HG02571 (cell line): ENCODE results near the gene TLE4.

Source experiments
- ATAC-seq: cut with Tn5 transposase; IDR thresholded peaks from one replicate; pipeline ENCODE4 v1.9.1; 2021; ENCODE audit warnings: mild to moderate bottlenecking, moderate library complexity; ENCODE audit not compliant: unreplicated experiment

TLE4 gene

DNA sequence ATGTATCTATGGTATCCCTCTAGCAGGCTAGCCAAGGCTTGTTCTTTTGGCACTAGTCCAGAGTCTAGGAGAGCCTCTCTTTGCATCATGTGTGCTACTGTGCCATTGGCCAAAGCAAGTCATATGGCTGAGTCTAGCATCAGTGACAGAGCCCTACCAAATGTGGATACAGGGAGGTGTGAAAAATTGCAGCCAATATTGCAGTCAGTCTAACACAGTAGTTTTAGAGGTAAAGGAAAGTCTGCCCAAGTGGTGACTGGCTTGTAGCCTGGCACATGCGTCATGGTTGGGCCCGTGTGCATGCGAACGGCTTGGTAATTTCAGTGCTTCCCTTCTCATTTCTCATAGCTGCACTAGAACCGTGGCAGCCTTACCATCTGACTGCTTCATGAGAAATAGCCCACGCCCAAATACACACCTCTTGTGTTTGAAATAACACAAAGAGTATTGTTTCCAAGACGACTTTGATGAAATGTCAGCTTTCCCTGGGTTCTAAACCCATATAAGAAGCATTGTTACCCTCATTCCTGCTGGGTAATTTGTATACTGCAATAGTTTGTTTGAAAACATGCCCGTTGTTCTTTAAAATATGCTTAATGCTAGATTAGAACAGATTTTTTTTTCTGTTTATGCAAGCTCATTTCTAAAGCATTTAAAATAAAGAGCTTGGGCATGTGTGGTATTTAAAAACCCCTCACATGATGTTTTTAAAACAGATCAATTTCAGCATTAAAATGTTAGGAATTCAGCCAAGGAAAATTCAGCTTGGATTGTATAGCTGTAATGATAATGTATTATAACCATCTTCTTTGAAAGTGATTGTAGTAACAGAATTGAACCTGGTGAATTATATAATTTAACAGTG lies 113.2 kb downstream of the TLE4 start:
- no peak for ATAC-seq

DNA sequence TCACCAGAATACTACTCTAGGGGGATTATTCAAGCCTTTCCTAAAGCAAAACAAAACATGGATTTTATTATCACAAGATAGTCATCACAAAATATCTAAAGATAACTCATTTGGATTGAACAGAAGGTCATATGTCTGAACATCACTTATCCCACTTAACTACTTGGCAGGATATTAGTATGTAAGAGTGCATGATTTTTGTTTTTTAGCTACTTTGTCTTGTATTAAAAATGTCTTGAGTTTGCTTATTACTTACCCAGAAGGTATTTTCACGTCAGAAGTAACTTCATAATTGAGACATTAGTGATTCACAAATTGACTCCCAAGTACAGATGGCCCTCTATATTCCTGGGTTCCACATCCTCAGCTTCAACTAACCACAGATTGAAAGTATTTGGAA lies 113.8 kb downstream of the TLE4 start:
- ATAC-seq: no peak

DNA sequence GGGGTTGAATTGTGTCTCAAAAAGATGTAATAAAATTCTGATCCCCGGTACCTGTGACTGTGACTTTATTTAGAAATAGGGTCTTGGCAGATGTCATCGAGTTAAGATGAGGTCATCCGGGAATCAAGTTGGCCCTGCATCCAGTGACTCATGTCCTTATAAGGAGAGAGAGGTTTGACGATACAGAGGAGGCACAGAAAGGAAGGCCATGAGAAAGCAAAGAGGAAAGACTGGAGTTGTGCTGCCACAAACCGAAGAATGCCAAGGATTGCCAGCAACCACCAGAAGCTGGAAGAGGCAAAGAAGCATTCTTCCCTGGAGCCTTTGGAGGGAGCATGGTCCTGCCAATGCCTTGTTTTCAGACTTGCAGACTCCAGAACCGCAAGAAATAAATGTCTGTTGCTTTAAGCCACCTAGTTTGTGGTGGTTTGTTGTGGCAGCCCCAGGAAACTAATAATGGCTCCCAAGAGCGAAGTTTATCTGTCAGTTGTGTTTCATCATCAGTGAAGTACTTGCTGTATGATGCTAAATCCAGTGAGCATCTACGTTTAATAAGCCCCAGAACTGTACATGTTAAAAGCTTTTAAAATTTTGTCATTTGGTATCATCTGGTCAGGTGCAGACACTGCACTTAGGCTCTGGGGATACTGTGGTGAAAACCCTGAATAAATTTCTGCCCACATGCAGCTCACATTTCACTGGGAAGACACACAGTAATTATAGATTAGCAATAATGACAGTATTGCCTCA lies 114.8 kb downstream of the TLE4 start:
- no peak for ATAC-seq

DNA sequence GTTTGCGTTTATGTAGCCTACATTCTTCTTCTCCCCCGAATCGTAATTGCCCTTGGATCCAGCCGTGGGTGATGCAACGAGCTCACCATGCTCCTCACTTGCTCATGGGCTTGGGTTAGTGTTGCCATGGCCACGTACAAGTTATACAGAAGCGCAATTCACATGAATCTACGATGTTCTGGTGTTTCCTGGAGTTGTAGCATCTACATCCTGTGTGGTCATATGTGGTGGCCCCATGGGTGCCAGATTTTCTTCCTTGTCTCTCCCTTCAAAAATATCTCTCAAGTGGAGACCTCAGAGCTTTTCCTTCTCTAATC lies 115.3 kb downstream of the TLE4 start:
- no peak for ATAC-seq

DNA sequence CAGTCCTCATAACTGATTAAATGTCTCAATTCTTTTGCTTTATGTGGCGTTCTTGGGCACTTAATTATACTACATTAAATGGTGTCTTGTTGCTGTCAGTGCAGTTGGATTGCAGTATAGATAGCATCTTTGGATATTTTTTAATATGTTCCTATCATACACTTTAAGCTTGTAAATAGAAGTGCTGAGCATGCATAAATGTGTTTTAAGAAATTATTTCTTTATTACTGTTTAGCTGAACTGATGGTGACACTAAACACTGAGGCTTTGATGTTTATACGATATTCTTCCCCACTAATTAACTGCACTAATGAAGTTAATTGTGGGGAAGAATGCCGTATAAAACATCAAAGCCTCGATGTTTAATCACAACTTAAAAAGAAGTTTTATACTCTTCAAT lies 116.6 kb downstream of the TLE4 start:
- no peak for ATAC-seq

DNA sequence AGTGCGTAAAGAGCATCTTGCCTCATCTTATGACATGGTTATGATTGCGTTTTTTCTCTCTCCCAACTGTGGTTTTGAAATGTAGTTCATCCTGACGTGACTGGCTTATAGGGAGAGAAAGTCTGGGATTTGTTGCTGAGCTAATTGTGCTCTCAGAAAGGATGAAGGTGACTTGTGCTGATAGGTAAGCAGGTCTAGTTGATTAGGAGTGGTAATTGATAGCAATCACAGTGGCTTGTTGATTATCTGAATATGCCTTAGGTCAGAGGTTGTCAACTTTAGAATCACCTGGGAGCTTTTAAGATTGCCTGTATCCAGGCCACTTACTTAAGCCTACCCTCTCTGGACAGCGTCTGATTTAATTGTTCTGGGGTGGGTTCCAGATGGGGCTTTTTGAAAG lies 117.8 kb downstream of the TLE4 start:
- no peak for ATAC-seq

DNA sequence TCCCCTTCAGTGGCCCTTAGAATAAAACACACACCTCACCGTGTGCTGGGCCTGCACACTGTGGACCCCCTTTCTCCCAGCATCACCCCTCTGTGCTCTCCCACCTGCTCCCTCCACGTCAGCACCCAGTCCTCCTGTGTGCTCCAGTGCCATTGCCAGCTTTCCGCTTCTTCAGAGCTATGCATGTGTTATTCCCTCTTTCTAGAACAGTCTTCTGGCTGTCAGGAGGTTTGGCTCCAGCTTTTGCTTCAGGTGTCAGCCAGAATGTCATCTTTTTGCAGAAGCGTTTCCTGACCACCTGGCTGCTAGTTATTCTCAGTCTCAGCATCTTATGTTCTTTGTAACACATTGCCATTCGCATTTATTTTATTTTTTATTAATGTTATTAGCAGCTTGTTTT lies 119.7 kb downstream of the TLE4 start:
- ATAC-seq: no peak

DNA sequence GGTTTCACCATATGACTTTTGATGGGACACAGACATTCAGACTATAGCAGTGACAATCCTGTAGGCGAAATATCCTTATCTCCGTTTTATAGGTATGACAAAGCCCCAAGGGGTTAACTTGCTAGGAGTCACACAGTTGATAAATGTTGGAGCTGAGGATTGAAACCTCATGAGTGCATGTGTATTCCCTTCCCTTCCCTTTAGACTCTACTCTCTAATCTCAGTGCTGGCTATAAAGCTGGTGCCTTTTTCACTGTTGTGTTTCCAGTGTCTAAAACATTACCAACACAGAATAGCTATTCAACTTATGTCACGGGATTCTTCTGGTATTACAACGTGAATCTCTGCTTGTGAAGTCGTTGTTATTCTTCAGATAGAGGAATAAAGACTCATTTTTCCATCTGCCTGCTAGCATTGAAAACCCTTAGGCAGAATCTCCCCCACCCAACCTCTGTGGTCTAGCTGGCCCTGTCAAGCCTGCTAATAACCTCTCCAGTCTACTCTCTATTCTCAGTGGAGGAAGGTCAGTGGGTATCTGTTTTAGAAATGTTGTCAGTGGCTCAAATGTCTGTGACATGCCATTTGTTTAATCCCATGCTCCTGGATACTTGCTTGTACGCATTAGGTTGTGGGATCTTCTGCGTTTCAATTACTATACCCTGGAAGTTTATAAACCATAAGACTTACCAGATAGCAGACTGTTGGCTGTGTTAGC lies 121.2 kb downstream of the TLE4 start:
- ATAC-seq: no peak

DNA sequence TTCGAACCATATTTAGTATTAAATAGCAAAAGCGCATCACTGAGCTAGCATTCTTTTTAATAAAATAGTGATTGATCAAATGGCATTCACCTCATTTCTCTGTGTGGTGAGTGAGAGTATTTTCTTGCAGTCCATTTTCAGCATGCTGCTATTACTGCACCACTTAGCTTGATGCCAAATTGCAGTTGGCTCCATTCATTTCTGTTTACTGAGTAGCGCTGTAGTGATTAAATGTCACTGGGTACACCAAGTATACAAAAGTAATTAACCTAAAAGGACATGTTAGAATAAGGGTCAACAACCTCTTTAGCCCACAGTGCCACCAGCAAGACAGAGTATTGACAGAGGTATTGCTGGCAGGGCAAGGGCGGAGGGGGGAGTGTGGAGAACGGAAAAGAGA lies 122.0 kb downstream of the TLE4 start:
- ATAC-seq: no peak

DNA sequence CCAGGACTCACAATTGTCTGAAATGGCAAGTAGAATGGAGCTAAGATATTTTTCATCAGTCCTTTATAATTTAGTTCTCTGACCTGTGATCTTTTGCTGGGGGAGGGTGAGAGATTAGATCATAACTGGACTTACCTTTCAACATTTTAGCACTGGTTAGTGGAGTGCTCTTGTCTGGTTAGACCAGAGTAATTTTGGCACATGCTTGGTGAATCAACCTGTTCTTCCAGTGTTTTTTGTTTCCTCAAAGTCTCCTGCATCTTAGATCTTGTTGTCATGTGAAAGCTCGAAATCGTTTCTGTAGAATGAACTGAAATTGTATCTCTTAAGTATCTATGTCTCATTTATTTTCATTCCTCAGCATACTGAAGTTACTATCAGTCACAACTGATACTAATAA lies 122.4 kb downstream of the TLE4 start:
- ATAC-seq: no peak

DNA sequence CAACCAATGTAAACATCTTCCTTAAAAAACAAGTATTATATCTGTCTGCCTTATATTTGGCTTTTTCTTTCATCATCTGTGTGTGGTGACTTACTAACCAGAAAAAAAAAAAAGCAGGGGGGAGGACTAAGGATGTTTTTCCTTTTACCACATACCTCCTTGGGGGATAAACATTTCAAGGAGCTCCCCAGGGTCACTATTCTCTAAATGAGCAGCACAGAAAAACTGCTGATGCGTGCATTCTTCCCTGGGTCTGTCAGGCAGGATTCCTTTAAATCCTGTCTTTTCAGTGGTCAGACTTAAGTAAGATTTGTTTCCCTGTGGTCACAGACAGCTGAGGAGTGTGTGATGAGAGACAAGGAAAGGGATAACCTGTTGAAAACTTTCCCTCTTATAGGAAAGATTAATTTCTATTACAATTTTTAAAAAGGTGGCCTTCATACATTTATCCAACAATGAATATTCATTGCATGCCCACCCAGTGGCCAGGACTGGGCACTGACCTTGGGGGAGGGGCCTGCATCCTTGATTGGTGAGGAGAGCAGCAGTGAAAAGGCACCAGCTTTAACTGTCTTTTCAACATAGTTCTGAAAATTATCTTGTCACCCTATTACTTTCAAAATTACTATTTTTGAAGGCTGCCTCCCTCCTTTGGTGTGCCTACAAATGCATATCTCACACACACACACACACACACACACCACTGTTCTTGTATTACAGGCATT lies 123.1 kb downstream of the TLE4 start:
- no peak for ATAC-seq

DNA sequence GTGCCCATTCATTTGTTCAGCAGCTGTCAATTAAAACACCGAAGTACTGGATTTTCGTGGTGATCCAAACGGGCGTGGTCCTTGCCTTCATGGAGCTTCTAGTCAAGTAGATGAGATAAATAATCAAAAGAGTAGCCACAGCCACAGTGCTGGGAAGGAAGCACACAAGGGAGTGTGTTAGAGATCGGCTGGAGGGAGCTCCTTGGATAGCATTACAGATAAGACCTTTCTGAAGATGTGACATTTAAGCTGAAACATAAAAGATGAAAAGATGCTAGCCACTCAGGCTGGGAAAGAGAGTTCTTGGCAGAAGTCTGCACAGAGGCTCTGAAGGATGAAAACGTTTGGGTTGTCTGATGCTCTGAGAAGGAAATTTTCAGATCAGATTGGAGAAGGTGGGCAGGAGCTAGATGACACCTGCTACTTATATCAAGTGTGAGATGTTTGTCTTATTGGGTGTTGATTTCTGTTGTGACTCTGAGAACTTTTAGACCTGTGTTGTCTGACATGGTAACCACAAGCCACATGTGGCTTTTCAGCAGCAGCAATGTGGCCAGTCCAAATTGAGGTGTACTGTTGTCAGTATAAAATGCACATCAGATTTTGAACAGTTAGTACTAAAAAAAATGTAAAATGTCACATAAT lies 123.9 kb downstream of the TLE4 start:
- ATAC-seq: no peak

DNA sequence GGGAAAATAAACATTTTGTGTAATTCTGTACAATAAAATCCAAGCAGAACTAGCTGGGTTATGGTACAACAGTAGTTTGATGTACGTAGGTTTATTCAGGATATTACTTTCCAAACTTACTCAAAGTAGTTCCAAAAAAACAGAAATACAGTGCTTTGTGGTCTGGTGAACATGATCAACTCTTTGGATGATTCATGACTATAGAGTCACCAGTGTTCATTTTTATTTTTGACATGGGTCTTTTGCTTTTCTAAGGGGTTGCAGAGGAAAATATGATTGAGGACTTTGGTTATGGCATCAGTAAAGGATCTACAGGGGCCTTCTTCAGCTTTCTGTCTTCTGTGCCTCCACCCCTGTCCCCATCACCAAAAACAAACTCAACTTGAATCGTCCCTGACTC lies 127.2 kb downstream of the TLE4 start:
- no peak for ATAC-seq

DNA sequence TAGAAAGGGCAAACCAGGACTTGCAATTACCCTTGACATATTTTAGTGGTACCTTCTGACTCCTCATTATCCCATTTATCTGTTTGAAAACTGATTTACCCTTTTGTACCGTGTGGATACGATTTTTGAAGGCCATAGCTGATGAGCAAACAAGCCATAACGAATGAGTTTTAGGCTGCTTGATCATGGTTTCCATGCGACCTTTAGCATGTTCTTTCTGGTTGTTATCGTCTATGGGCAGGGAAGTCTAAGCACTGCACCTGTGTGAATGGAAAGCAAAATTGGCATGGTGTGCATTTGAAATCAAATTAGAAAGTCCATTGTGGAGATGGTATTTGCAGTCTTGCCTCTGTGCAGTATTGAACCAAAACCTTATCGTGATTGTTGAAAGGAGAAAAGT lies 127.7 kb downstream of the TLE4 start:
- ATAC-seq: no peak

DNA sequence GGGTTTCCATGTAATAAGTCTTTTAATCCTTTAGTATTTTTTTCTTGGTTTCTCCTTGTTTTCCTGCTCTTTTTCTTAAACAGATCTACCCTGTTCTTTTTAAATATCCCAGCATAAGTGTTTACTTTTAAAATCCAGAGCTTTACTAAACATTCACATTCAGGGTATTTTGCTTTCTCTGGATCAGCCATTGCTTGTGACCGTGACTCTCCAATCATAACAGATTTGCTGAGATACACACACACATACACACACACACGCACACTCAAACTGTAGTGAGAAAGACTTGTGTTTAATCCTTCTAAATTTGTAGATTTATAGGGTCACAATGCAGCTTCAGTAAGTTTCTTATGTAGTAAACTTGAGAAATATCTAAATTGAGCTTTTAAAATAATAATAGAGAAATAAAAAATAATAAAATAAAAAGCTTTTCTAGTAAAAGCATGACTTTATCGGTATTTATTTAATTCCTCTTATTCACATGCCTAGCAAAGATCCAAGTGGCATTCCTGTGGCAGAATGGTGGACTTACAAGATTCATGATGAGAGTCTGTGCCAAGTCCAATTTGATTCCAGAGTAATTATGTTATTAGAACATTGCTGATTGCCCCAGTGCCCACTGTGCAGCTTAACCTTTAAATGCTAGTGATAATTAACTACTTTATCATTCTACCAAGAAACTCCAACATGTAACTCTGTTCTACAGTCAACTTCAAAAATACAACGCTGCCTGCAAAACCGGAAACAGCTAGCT lies 129.0 kb downstream of the TLE4 start:
- no peak for ATAC-seq

DNA sequence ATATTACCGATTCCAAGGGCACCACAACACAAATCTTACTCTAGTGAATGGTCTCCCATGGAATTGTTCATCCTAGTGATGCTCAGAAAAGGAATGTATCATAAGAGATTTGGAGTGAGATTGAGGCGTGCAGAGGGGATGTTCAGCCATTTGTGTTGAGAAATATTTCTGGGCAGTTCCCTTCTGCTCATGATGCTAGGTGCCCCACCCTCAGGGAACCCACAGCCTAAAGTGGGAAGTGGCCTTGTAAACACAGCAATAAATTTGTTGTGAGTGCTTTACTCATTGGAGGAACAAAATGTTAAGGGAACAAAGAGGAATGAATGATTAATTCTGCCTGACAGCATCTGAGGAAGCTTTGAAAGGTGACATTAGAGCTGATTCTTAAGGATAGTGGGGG lies 129.9 kb downstream of the TLE4 start:
- ATAC-seq: no peak

DNA sequence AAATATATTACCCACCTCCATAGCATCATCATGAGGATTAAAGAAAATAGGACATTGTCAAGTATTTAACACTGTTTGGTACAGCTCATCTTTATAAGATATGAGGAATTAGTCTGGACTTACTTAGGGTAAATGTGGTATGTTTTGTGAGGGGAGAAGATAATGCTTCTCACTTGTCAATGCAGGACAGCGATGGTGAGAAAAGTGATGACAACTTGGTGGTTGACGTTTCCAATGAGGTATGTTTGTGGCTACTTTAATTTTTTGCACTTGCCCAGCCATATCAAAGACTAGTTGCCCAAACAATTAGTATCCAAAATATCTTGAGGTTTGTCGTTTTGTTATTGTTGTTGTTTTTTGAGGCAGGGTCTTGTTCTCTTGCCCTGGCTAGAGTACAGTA lies 133.9 kb downstream of the TLE4 start:
- no peak for ATAC-seq

DNA sequence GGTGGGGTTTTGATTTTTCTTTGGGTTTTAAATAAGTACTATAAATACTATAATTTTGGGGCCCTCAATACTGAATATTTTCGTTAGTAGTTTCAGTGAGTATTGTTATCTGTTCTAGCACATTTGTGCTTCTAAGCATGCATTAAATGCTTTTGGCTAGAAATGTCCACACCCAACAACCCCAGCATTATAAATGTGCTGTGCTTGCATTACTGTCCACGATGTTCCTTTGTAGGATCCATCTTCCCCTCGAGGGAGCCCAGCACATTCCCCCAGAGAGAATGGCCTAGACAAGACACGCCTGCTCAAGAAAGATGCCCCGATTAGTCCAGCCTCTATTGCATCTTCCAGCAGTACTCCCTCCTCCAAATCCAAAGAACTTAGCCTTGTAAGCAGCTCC lies 134.7 kb downstream of the TLE4 start:
- no peak for ATAC-seq

DNA sequence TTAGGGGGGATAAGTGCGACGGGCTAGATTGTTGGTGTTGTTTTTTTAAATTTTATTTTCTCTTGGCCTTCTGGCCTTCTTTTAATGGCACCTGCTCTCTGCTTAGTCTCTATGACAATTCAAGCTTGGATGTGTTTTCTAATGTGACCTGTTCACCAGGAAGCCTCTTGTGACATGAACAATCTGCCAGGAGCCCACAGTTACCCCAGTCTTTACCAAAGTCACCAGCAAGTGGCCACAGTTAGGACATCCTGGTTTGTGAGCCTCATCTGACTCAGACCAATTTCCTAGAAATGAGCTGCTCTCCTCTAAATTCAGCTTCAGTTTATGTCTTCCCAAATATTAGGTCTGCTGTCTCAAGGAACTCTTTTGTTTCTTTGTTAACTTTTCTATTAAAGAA lies 135.8 kb downstream of the TLE4 start:
- no peak for ATAC-seq

DNA sequence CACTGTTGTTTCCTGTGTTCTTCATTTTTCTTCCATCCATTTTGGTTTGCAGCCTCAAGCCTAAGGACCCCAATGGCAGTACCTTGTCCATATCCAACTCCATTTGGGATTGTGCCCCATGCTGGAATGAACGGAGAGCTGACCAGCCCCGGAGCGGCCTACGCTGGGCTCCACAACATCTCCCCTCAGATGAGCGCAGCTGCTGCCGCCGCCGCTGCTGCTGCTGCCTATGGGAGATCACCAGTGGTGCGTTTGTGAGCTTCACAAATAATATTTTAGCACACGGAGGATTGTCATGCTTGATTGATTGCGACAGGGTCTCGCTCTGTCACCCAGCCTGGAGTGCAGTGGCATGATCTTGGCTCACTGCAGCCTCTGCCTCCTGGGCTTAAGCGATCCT lies 136.8 kb downstream of the TLE4 start:
- no peak for ATAC-seq
